Measurements from ENCODE around the gene SDR9C7.

DNA sequence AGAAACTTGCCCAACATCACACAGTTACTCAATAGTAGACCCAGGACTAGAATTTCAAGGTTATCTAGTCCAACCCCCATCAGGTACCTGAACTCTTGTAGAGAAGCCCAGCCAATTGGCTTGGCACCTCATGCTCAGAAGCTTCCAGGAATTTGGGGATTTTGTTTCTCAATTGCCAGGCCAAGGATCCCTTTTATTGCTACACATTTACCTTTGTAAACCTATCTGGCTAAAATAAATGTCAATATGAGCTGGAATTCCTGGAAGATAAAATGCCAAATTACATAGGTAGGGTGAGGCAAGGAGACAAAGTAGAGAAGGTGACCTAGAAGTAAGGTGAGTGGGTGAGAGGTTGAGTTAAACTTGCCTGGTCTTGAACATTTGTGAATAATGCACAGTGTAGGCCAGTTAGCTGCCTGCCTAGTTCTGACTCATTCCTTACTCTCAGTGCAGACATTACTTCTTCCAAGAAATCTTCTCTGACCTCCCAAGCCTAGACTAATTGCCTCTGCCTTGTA, 36.3 kb downstream of the SDR9C7 start:
- no peak for TF ChIP-seq ZSCAN4 (tag by site-specific recombination; IDR thresholded peaks at IDR 0.05)
- TF ChIP-seq SP3 (tag by site-specific recombination; IDR thresholded peaks at IDR 0.05), result no peak
- no peak for TF ChIP-seq CTCF (tag by site-specific recombination; IDR thresholded peaks at IDR 0.05)
- TF ChIP-seq ZFHX2 (tag by site-specific recombination; conservative IDR thresholded peaks at IDR 0.05), result no peak
